K562 (cell line): ENCODE results near the gene MIEF2. TPM values are rescaled to one million over a fixed set of nuclear protein-coding genes. Genes with fewer than 3 reads are reported as not detected.

Experiments used
- CEBPB ChIP-seq: fragments of 450-650 bp; IDR thresholded peaks from 2 replicates; pipeline ENCODE4 v1.6.1; 2016; ENCODE audit warnings: missing genetic modification characterization, missing compliant biosample characterization
- CREM ChIP-seq: IDR thresholded peaks from 2 replicates; pipeline ENCODE4 v1.6.1; 2014; ENCODE audit warnings: antibody characterized with exemption, low read depth
- DNMT1 ChIP-seq: fragments of 450-650 bp; IDR thresholded peaks from 2 replicates; pipeline ENCODE4 v1.6.1; 2016; ENCODE audit warnings: antibody characterized with exemption, mild to moderate bottlenecking
- FIP1L1 ChIP-seq: fragments of 200-400 bp; formaldehyde crosslinking; IDR thresholded peaks from 2 replicates; pipeline ENCODE4 v1.6.1; 2018; ENCODE audit warnings: mild to moderate bottlenecking, low read depth, low read length; ENCODE audit not compliant: poor library complexity, severe bottlenecking
- HDGF ChIP-seq: fragments of 450-650 bp; IDR thresholded peaks from 2 replicates; pipeline ENCODE4 v1.6.1; 2016
- HNRNPUL1 ChIP-seq: fragments of 200-400 bp; formaldehyde crosslinking; IDR thresholded peaks from 2 replicates; pipeline ENCODE4 v1.6.1; 2017; ENCODE audit warnings: low read length
- MED1 ChIP-seq: sonication (generic); formaldehyde crosslinking; IDR thresholded peaks from 2 replicates; pipeline ENCODE4 v1.8.1; 2023; ENCODE audit warnings: missing genetic modification reagents, borderline replicate concordance
- NONO ChIP-seq, 2 experiments: fragments of 200-400 bp in 1 of 2; fragments of 450-650 bp in 1 of 2; formaldehyde crosslinking in 1 of 2; IDR thresholded peaks; 2 replicates each; pipeline ENCODE4 v1.6.1; 2017; ENCODE audit warnings: low read depth in 2 of 2, mild to moderate bottlenecking in 2 of 2, moderate library complexity in 2 of 2, low read length in 1 of 2
- POLR2A ChIP-seq: fragments of 450-650 bp; conservative IDR thresholded peaks from 2 replicates; pipeline ENCODE4 v1.6.1; 2016
- PPARD ChIP-seq: fragments of 250-450 bp; sonication (Bioruptor Pico); IDR thresholded peaks from 2 replicates; pipeline ENCODE4 v1.8.0; 2022; ENCODE audit warnings: inconsistent platforms, mild to moderate bottlenecking, moderate library complexity
- RHOXF2B ChIP-seq: fragments of 250-450 bp; sonication (Bioruptor Pico); conservative IDR thresholded peaks from 2 replicates; pipeline ENCODE4 v1.5.1; 2021
- SNRNP70 ChIP-seq: fragments of 200-400 bp; formaldehyde crosslinking; optimal IDR thresholded peaks from 2 replicates; pipeline ENCODE3; 2017; ENCODE audit warnings: low read depth, low read length
- TAF9B ChIP-seq: fragments of 450-650 bp; IDR thresholded peaks from 2 replicates; pipeline ENCODE4 v1.6.1; 2018; ENCODE audit warnings: mild to moderate bottlenecking; ENCODE audit not compliant: partially characterized antibody
- TARDBP ChIP-seq: fragments of 450-650 bp; IDR thresholded peaks from 2 replicates; pipeline ENCODE4 v1.6.1; 2016
- ZNF134 ChIP-seq: fragments of 250-450 bp; sonication (Bioruptor Pico); conservative IDR thresholded peaks from 2 replicates; pipeline ENCODE4 v1.4.0; 2020
- polyA plus RNA-seq, 8 experiments: library from polyadenylated mRNA; depleted of rRNA in 4 of 8; stranded (reverse) in 5 of 8; unstranded in 3 of 8; fragments of >200 nt; fragmentation: Nextera tagmentation in 2 of 8; fragmentation: Illumina TruSeq in 1 of 8; extraction: Ambion mirVana in 2 of 8; extraction: Trizol in 1 of 8; gene quantifications; 2 replicates each; pipeline versions ENCODE4 v1.2.1 to v1.2.3, GENCODE V29; 2011 to 2014; ENCODE audit warnings: inconsistent platforms in 1 of 8, missing spikeins in 1 of 8
- total RNA-seq, 7 experiments: library from RNA; depleted of rRNA in 6 of 7; stranded (reverse); fragments of >200 nt in 6 of 7; fragmentation: Illumina TruSeq in 2 of 7; extraction: Trizol in 2 of 7; gene quantifications; 2 replicates each; pipeline versions ENCODE4 v1.2.1 to v1.2.3, GENCODE V29; 2011 to 2021; ENCODE audit warnings: low replicate concordance in 1 of 7
- TF ChIP-seq, protein P1 (sequence below): sonication (generic); formaldehyde crosslinking; IDR thresholded peaks from 2 replicates; pipeline ENCODE4 v1.8.1; 2023; ENCODE audit warnings: mild to moderate bottlenecking, missing genetic modification reagents, moderate library complexity
- TF ChIP-seq, protein P2 (sequence below): fragments of 450-650 bp; formaldehyde crosslinking; IDR thresholded peaks from 2 replicates; pipeline ENCODE4 v1.4.0; 2020; ENCODE audit warnings: mild to moderate bottlenecking, moderate library complexity
- TF ChIP-seq, protein P3 (sequence below), 2 experiments: fragments of 450-650 bp; IDR thresholded peaks; 2 replicates each; pipeline ENCODE4 v1.6.1; 2018; ENCODE audit warnings: mild to moderate bottlenecking in 2 of 2, low read depth in 1 of 2; ENCODE audit not compliant: partially characterized antibody in 2 of 2
- TF ChIP-seq, protein P4 (sequence below): fragments of 450-650 bp; formaldehyde crosslinking; IDR thresholded peaks from 2 replicates; pipeline ENCODE4 v1.4.0; 2020; ENCODE audit warnings: mild to moderate bottlenecking, moderate library complexity
- TF ChIP-seq, protein P5 (sequence below): sonication (generic); formaldehyde crosslinking; IDR thresholded peaks from 2 replicates; pipeline ENCODE4 v1.8.1; 2022; ENCODE audit warnings: missing genetic modification reagents

Gene MIEF2
- total and polyA plus RNA-seq, 9 of the 15 experiments (the other 6 are each of a cell fraction or from before 2014, with no cell fraction given): 0.10 to 8.2 (median 2.4) TPM

DNA sequence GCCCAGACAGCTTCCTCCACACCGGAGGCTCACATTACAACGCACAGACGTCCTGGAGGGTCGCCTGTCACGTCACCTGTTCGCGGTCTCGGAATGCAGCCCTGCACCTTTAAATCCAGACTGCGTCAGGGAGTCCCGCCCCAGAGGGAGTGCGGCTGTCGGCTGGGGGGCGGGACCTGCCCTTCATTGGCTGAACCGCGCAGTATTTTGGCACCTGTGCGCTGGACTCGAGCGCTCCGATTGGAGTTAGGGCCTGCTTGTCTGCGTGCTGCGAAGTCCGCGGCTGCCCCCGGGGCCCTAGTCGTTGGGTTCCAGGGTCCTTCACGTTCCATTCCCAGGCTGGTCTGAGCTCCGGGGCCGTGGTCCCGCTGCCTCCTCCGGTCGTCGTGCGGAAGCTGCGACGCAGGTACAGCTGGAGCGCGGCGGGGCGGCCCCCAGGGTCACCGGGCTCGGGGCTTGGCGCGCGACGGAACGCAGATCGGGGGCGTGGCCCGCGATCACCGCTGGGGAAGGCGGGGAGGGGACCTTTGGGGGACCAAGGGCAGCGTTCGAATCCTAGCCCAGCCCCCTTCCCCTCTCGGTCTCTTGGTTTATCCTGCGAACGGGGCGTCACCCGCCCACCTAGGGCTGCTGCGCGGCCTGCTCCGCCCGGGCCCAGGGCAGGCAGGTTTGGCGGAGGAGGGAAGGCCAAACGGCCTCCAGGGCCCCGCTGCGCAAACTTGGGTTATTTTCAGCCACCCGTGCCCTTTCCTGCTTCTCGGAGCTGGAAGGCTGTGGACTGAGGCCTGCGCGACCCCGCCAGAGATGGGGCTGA lies at the start of gene MIEF2 (continued):
- TF ChIP-seq, protein P1, sequence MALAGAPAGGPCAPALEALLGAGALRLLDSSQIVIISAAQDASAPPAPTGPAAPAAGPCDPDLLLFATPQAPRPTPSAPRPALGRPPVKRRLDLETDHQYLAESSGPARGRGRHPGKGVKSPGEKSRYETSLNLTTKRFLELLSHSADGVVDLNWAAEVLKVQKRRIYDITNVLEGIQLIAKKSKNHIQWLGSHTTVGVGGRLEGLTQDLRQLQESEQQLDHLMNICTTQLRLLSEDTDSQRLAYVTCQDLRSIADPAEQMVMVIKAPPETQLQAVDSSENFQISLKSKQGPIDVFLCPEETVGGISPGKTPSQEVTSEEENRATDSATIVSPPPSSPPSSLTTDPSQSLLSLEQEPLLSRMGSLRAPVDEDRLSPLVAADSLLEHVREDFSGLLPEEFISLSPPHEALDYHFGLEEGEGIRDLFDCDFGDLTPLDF: no peak
- TF ChIP-seq TARDBP: no peak
- TF ChIP-seq CEBPB: no peak
- TF ChIP-seq, protein P2, sequence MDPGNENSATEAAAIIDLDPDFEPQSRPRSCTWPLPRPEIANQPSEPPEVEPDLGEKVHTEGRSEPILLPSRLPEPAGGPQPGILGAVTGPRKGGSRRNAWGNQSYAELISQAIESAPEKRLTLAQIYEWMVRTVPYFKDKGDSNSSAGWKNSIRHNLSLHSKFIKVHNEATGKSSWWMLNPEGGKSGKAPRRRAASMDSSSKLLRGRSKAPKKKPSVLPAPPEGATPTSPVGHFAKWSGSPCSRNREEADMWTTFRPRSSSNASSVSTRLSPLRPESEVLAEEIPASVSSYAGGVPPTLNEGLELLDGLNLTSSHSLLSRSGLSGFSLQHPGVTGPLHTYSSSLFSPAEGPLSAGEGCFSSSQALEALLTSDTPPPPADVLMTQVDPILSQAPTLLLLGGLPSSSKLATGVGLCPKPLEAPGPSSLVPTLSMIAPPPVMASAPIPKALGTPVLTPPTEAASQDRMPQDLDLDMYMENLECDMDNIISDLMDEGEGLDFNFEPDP: no peak
- TF ChIP-seq, protein P3, sequence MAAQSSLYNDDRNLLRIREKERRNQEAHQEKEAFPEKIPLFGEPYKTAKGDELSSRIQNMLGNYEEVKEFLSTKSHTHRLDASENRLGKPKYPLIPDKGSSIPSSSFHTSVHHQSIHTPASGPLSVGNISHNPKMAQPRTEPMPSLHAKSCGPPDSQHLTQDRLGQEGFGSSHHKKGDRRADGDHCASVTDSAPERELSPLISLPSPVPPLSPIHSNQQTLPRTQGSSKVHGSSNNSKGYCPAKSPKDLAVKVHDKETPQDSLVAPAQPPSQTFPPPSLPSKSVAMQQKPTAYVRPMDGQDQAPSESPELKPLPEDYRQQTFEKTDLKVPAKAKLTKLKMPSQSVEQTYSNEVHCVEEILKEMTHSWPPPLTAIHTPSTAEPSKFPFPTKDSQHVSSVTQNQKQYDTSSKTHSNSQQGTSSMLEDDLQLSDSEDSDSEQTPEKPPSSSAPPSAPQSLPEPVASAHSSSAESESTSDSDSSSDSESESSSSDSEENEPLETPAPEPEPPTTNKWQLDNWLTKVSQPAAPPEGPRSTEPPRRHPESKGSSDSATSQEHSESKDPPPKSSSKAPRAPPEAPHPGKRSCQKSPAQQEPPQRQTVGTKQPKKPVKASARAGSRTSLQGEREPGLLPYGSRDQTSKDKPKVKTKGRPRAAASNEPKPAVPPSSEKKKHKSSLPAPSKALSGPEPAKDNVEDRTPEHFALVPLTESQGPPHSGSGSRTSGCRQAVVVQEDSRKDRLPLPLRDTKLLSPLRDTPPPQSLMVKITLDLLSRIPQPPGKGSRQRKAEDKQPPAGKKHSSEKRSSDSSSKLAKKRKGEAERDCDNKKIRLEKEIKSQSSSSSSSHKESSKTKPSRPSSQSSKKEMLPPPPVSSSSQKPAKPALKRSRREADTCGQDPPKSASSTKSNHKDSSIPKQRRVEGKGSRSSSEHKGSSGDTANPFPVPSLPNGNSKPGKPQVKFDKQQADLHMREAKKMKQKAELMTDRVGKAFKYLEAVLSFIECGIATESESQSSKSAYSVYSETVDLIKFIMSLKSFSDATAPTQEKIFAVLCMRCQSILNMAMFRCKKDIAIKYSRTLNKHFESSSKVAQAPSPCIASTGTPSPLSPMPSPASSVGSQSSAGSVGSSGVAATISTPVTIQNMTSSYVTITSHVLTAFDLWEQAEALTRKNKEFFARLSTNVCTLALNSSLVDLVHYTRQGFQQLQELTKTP (IDR thresholded peaks at IDR 0.05; ENCODE audit: low read depth in 1 of 2, partially characterized antibody in 2 of 2): no peak
- no peak for TF ChIP-seq NONO (IDR thresholded peaks at IDR 0.05; ENCODE audit: low read depth in 2 of 2, low read length in 1 of 2)
- no peak for TF ChIP-seq MED1 (CRISPR knock-in tag)
- no peak for TF ChIP-seq PPARD (CRISPR knock-in tag)
- TF ChIP-seq, protein P4, sequence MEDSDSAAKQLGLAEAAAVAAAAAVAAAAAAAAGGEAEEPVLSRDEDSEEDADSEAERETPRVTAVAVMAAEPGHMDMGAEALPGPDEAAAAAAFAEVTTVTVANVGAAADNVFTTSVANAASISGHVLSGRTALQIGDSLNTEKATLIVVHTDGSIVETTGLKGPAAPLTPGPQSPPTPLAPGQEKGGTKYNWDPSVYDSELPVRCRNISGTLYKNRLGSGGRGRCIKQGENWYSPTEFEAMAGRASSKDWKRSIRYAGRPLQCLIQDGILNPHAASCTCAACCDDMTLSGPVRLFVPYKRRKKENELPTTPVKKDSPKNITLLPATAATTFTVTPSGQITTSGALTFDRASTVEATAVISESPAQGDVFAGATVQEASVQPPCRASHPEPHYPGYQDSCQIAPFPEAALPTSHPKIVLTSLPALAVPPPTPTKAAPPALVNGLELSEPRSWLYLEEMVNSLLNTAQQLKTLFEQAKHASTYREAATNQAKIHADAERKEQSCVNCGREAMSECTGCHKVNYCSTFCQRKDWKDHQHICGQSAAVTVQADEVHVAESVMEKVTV (CRISPR knock-in tag): no peak
- TF ChIP-seq TAF9B: no peak
- peak; percentile 37 for TF ChIP-seq FIP1L1
- no peak for TF ChIP-seq SNRNP70
- no peak for TF ChIP-seq HNRNPUL1
- TF ChIP-seq RHOXF2B: no peak
- TF ChIP-seq ZNF134 (CRISPR knock-in tag): no peak
- TF ChIP-seq CREM: peak; percentile 81
- TF ChIP-seq DNMT1: no peak
- TF ChIP-seq, protein P5, sequence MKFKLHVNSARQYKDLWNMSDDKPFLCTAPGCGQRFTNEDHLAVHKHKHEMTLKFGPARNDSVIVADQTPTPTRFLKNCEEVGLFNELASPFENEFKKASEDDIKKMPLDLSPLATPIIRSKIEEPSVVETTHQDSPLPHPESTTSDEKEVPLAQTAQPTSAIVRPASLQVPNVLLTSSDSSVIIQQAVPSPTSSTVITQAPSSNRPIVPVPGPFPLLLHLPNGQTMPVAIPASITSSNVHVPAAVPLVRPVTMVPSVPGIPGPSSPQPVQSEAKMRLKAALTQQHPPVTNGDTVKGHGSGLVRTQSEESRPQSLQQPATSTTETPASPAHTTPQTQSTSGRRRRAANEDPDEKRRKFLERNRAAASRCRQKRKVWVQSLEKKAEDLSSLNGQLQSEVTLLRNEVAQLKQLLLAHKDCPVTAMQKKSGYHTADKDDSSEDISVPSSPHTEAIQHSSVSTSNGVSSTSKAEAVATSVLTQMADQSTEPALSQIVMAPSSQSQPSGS (CRISPR knock-in tag): no peak
- TF ChIP-seq POLR2A: no peak; the same call in 1 of the 2 replicates
- TF ChIP-seq HDGF: no peak
